LoVo (cell line): ENCODE data around the gene CBX2.

ENCODE experiments used
- DNase-seq: peaks from one replicate; pipeline ENCODE4 v3.0.0-alpha.2; 2016; ENCODE audit warnings: low spot score

Gene CBX2

GRCh38 chr17:79777894-79778503 is at the start of gene CBX2:
TSS of gene CBX2 (plus strand) at chr17:79778148. CDS start at chr17:79778236, 88 bp downstream.
- peak; percentile 83 for DNase-seq

- DNase-seq: peak; percentile 74
Measured at GRCh38 chr17:79728169-79728907, 49.6 kb upstream of the CBX2 start.

- DNase-seq: no peak
Measured at GRCh38 chr17:79728908-79729471, 49.0 kb upstream of the CBX2 start.

GRCh38 chr17:79729761-79730160 is 48.2 kb upstream of the CBX2 start:
- no peak for DNase-seq

- no peak for DNase-seq
Measured at GRCh38 chr17:79730437-79730768, 47.5 kb upstream of the CBX2 start.

GRCh38 chr17:79730769-79731483 is 47.0 kb upstream of the CBX2 start, which contains the start of gene ENPP7:
TSS of gene ENPP7 (plus strand) at chr17:79730943. CDS start at chr17:79731140, 197 bp downstream.
- no peak for DNase-seq

- DNase-seq: no peak
Measured at GRCh38 chr17:79732254-79732653, 45.7 kb upstream of the CBX2 start.

- no peak for DNase-seq
Measured at GRCh38 chr17:79732804-79733691, 44.9 kb upstream of the CBX2 start.

- no peak for DNase-seq
Measured at GRCh38 chr17:79733692-79734070, 44.3 kb upstream of the CBX2 start.

GRCh38 chr17:79735096-79735495 is 42.9 kb upstream of the CBX2 start:
- DNase-seq: no peak

GRCh38 chr17:79737046-79737921 is 40.7 kb upstream of the CBX2 start:
- DNase-seq: no peak

- no peak for DNase-seq
Measured at GRCh38 chr17:79737922-79738578, 39.9 kb upstream of the CBX2 start.

GRCh38 chr17:79738643-79739042 is 39.3 kb upstream of the CBX2 start:
- no peak for DNase-seq

- DNase-seq: peak; percentile 12
Measured at GRCh38 chr17:79739148-79740062, 38.5 kb upstream of the CBX2 start.

- DNase-seq: no peak
Measured at GRCh38 chr17:79740413-79740812, 37.5 kb upstream of the CBX2 start.

GRCh38 chr17:79741401-79741750 is 36.6 kb upstream of the CBX2 start:
- DNase-seq: no peak

GRCh38 chr17:79741751-79742588 is 36.0 kb upstream of the CBX2 start:
- peak; percentile 64 for DNase-seq

- no peak for DNase-seq
Measured at GRCh38 chr17:79742589-79742918, 35.4 kb upstream of the CBX2 start.
